ENCODE results near the gene LCE7A. TPM values are rescaled to one million over a fixed set of nuclear protein-coding genes. Genes with fewer than 3 reads are reported as not detected.
A peak's percentile ranks its signal among the peaks of the same experiment; 100 is the strongest.

LCE7A gene
- total and polyA plus RNA-seq, 2 donors from 2014 or later, result not detected

GRCh38 chr1:152901631-152902030 lies 41.8 kb downstream of the LCE7A start:
- Histone ChIP-seq H3K27ac (ENCODE audit: low read depth in 2 of 2, low read length in 2 of 2) (no peak overlapping the region), H3K4me1 (ENCODE audit: control insufficient read depth in 2 of 3, insufficient read depth in 2 of 3, low read depth in 1 of 3, low read length in 3 of 3) (no peaks in the 10 kb centered on the region), H3K36me3 (ENCODE audit: control insufficient read depth in 2 of 3, insufficient read depth in 3 of 3, low read length in 3 of 3) (no peaks in the 10 kb centered on the region), H3K9me3 (ENCODE audit: control insufficient read depth in 2 of 3, insufficient read depth in 1 of 3, low read length in 3 of 3) (no peaks in the 10 kb centered on the region), H3K4me3 (ENCODE audit: low read length in 3 of 3) (no peak overlapping the region), H3K9ac (ENCODE audit: low read length in 3 of 3) (no peak overlapping the region), H3K27me3 (ENCODE audit: control insufficient read depth, insufficient read depth, low read length) (no peaks in the 10 kb centered on the region)
- FAIRE-seq (no peak), DNase-seq (no peak)
- intact Hi-C loops (cut with DNase I), result no loop called here
- no peak for TF ChIP-seq CTCF (IDR thresholded peaks at IDR 0.05; ENCODE audit: borderline replicate concordance, extremely low read depth, insufficient read depth)

- Histone ChIP-seq H3K27ac (ENCODE audit: low read depth in 2 of 2, low read length in 2 of 2) (no peak overlapping the region), H3K4me3 (ENCODE audit: low read length in 3 of 3) (no peak overlapping the region), H3K27me3 (ENCODE audit: control insufficient read depth, insufficient read depth, low read length) (no peaks in the 10 kb centered on the region), H3K9ac (ENCODE audit: low read length in 3 of 3) (no peak overlapping the region), H3K36me3 (ENCODE audit: control insufficient read depth in 2 of 3, insufficient read depth in 3 of 3, low read length in 3 of 3) (no peaks in the 10 kb centered on the region), H3K9me3 (ENCODE audit: control insufficient read depth in 2 of 3, insufficient read depth in 1 of 3, low read length in 3 of 3) (no peaks in the 10 kb centered on the region), H3K4me1 (ENCODE audit: control insufficient read depth in 2 of 3, insufficient read depth in 2 of 3, low read depth in 1 of 3, low read length in 3 of 3) (no peaks in the 10 kb centered on the region)
- no peak for TF ChIP-seq CTCF (IDR thresholded peaks at IDR 0.05; ENCODE audit: borderline replicate concordance, extremely low read depth, insufficient read depth)
- intact Hi-C loops (cut with DNase I), result no loop called here
- FAIRE-seq (no peak), DNase-seq (peak in 4 of 5 donors; percentile 42 to 82 (median 75))
Measured at GRCh38 chr1:152902636-152903035, 42.8 kb downstream of the LCE7A start.

GRCh38 chr1:152904688-152905440 lies 45.1 kb downstream of the LCE7A start:
- Histone ChIP-seq H3K27me3 (ENCODE audit: control insufficient read depth, insufficient read depth, low read length) (no peaks in the 10 kb centered on the region), H3K4me3 (ENCODE audit: low read length in 3 of 3) (no peak overlapping the region), H3K9ac (ENCODE audit: low read length in 3 of 3) (no peak overlapping the region), H3K4me1 (ENCODE audit: control insufficient read depth in 2 of 3, insufficient read depth in 2 of 3, low read depth in 1 of 3, low read length in 3 of 3) (no peaks in the 10 kb centered on the region), H3K36me3 (ENCODE audit: control insufficient read depth in 2 of 3, insufficient read depth in 3 of 3, low read length in 3 of 3) (no peaks in the 10 kb centered on the region), H3K27ac (ENCODE audit: low read depth in 2 of 2, low read length in 2 of 2) (no peak overlapping the region), H3K9me3 (ENCODE audit: control insufficient read depth in 2 of 3, insufficient read depth in 1 of 3, low read length in 3 of 3) (no peaks in the 10 kb centered on the region)
- no peak for TF ChIP-seq CTCF (IDR thresholded peaks at IDR 0.05; ENCODE audit: borderline replicate concordance, extremely low read depth, insufficient read depth)
- no peak for DNase-seq
- intact Hi-C loops (cut with DNase I), result no loop called here
- FAIRE-seq, result no peak

All from kidney (tissue), 14 donors.